Keratinocyte (primary cell): ENCODE results near the gene ENPP1. TPM values are rescaled to one million over a fixed set of nuclear protein-coding genes. Genes with fewer than 3 reads are reported as not detected.

Experiments used
- DNase-seq: peaks from one replicate; pipeline ENCODE4 v3.0.0-alpha.2; 2011; ENCODE audit warnings: low read depth, missing footprints, low spot score
- FAIRE-seq: peaks from 2 replicates; lab custom pipeline; 2011; peaks lifted over from hg19 to GRCh38; lab: Jason Lieb, UNC
- H2AFZ ChIP-seq: 2 replicates; pipeline ENCODE4 v1.6.0; 2012; ENCODE audit warnings: low read length, control low read depth, inconsistent platforms; ENCODE audit not compliant: control insufficient read depth
- H3K27ac ChIP-seq: 2 replicates; pipeline ENCODE4 v1.5.1; 2011; ENCODE audit warnings: low read length; ENCODE audit not compliant: control insufficient read depth, insufficient read depth
- H3K27me3 ChIP-seq: 3 replicates; pipeline ENCODE4 v1.6.0; 2011; ENCODE audit warnings: low read length; ENCODE audit not compliant: control insufficient read depth, insufficient read depth; ENCODE audit errors: extremely low read depth
- H3K36me3 ChIP-seq, 2 experiments: 2 replicates in 1 of 2; 3 replicates in 1 of 2; pipeline ENCODE4 v1.5.1; 2011; ENCODE audit warnings: low read length in 2 of 2, mild to moderate bottlenecking in 1 of 2; ENCODE audit not compliant: control insufficient read depth in 2 of 2, insufficient read depth in 2 of 2; ENCODE audit errors: extremely low read depth in 1 of 2
- H3K4me1 ChIP-seq: 3 replicates; pipeline ENCODE4 v1.5.1; 2011; ENCODE audit warnings: low read length; ENCODE audit not compliant: control insufficient read depth, insufficient read depth; ENCODE audit errors: extremely low read depth
- H3K4me2 ChIP-seq: 3 replicates; pipeline ENCODE4 v1.6.0; 2011; ENCODE audit warnings: low read depth, low read length; ENCODE audit not compliant: control insufficient read depth, insufficient read depth; ENCODE audit errors: extremely low read depth
- H3K4me3 ChIP-seq, 3 experiments: fragments of 200-600 bp in 1 of 3; sonication (generic) in 1 of 3; 2 replicates in 2 of 3; 3 replicates in 1 of 3; pipeline ENCODE4 v1.5.1; 2011 to 2016; ENCODE audit warnings: low read length in 3 of 3, mild to moderate bottlenecking in 3 of 3, control low read depth in 2 of 3, inconsistent platforms in 1 of 3, low read depth in 1 of 3, mixed read lengths in 1 of 3, mixed run types in 1 of 3, moderate library complexity in 1 of 3; ENCODE audit not compliant: control insufficient read depth in 2 of 3, insufficient read depth in 2 of 3; ENCODE audit errors: extremely low read depth in 1 of 3
- H3K79me2 ChIP-seq: 2 replicates; pipeline ENCODE4 v1.6.0; 2012; ENCODE audit warnings: low read length; ENCODE audit not compliant: control insufficient read depth, insufficient read depth
- H3K9ac ChIP-seq: 3 replicates; pipeline ENCODE4 v1.6.0; 2011; ENCODE audit warnings: low read length; ENCODE audit not compliant: control insufficient read depth, insufficient read depth; ENCODE audit errors: extremely low read depth
- H3K9me1 ChIP-seq: 3 replicates; pipeline ENCODE4 v1.6.0; 2011; ENCODE audit warnings: low read length; ENCODE audit not compliant: control insufficient read depth, insufficient read depth; ENCODE audit errors: extremely low read depth
- H3K9me3 ChIP-seq: 2 replicates; pipeline ENCODE4 v1.5.1; 2012; ENCODE audit warnings: low read depth, low read length; ENCODE audit not compliant: control insufficient read depth
- H4K20me1 ChIP-seq: 3 replicates; pipeline ENCODE4 v1.6.0; 2011; ENCODE audit warnings: low read length; ENCODE audit not compliant: control insufficient read depth, insufficient read depth; ENCODE audit errors: extremely low read depth
- EZH2 ChIP-seq: IDR thresholded peaks from one replicate; pipeline ENCODE4 v1.6.1; 2012; ENCODE audit warnings: inconsistent platforms, mild to moderate bottlenecking, low read length, moderate library complexity
- dilution Hi-C: fragments of 300-500 bp; cut with MboI; formaldehyde crosslinking; loops from one replicate; pipeline ENCODE4 v1.7.0; 2020; ENCODE audit warnings: low sequenced_read_pairs; ENCODE audit not compliant: extremely low pct_ligation_motif_present
- polyA plus RNA-seq, 5 experiments: library from polyadenylated mRNA; depleted of rRNA in 3 of 5; stranded (reverse) in 3 of 5; stranded (forward) in 1 of 5; unstranded in 1 of 5; fragments of >200 nt; gene quantifications; 1 replicate in 1 of 5; 2 replicates in 3 of 5; 3 replicates in 1 of 5; pipeline versions ENCODE4 v1.2.1 to v1.2.3, GENCODE V29; 2011 to 2012; ENCODE audit warnings: missing spikeins in 2 of 5, low read depth in 1 of 5, low replicate concordance in 1 of 5
- TF ChIP-seq, protein P1 (sequence below), 3 experiments: IDR thresholded peaks in 1 of 3; conservative IDR thresholded peaks in 1 of 3; optimal IDR thresholded peaks in 1 of 3; 2 replicates in 2 of 3; 3 replicates in 1 of 3; pipeline versions ENCODE3 to v1.5.1; 2011; ENCODE audit warnings: low read length in 3 of 3, mild to moderate bottlenecking in 3 of 3, moderate library complexity in 2 of 3, control low read depth in 1 of 3, inconsistent platforms in 1 of 3; ENCODE audit not compliant: insufficient read depth in 2 of 3; ENCODE audit errors: extremely low read depth in 1 of 3

The ENPP1 gene
- polyA plus RNA-seq, 1 donor (not counting 4 experiments of a cell fraction or from before 2014, with no cell fraction given), result 0.34 TPM

DNA sequence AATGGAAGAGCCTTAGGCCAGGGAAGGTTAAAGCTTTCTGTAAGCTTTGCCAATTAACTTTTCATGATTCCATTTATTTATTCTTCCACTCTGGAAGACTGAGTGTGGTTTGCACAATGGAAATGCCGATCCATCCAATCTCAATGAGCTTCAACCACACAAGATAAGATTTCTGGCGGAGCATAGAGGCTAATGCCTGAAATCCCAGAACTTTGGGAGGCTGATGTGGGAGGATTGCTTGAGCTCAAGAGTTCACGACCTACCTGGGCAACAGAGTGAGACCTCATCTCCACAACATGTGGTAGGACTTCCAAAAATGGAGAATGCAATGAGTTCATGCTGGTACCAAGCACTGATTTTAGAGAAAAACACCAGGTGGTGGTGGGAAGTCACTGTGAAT is 6.2 kb downstream of the ENPP1 start:
- FAIRE-seq, result no peak
- H3K79me2 ChIP-seq, result no peaks in the 10 kb centered on the region
- dilution Hi-C loops, result no loop called here
- H3K36me3 ChIP-seq, result no peaks in the 10 kb centered on the region
- DNase-seq, result no peak
- no peaks in the 10 kb centered on the region for H3K4me1 ChIP-seq
- peaks cover 2% of the 10 kb centered on the region for H3K27me3 ChIP-seq
- no peak overlapping the region for H3K4me3 ChIP-seq
- no peaks in the 10 kb centered on the region for H3K9me1 ChIP-seq
- no peak overlapping the region for H3K9ac ChIP-seq
- no peaks in the 10 kb centered on the region for H4K20me1 ChIP-seq
- TF ChIP-seq, protein P1, sequence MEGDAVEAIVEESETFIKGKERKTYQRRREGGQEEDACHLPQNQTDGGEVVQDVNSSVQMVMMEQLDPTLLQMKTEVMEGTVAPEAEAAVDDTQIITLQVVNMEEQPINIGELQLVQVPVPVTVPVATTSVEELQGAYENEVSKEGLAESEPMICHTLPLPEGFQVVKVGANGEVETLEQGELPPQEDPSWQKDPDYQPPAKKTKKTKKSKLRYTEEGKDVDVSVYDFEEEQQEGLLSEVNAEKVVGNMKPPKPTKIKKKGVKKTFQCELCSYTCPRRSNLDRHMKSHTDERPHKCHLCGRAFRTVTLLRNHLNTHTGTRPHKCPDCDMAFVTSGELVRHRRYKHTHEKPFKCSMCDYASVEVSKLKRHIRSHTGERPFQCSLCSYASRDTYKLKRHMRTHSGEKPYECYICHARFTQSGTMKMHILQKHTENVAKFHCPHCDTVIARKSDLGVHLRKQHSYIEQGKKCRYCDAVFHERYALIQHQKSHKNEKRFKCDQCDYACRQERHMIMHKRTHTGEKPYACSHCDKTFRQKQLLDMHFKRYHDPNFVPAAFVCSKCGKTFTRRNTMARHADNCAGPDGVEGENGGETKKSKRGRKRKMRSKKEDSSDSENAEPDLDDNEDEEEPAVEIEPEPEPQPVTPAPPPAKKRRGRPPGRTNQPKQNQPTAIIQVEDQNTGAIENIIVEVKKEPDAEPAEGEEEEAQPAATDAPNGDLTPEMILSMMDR (optimal IDR thresholded peaks at IDR 0.05 in 1 of 3, IDR thresholded peaks at IDR 0.05 in 1 of 3, conservative IDR thresholded peaks at IDR 0.05 in 1 of 3; ENCODE audit: extremely low read depth in 1 of 3, insufficient read depth in 2 of 3, low read length in 3 of 3), result no peak
- no peak for TF ChIP-seq EZH2
- H2AFZ ChIP-seq, result no peak overlapping the region
- H3K9me3 ChIP-seq, result no peaks in the 10 kb centered on the region
- H3K4me2 ChIP-seq, result no peak overlapping the region
- no peak overlapping the region for H3K27ac ChIP-seq

DNA sequence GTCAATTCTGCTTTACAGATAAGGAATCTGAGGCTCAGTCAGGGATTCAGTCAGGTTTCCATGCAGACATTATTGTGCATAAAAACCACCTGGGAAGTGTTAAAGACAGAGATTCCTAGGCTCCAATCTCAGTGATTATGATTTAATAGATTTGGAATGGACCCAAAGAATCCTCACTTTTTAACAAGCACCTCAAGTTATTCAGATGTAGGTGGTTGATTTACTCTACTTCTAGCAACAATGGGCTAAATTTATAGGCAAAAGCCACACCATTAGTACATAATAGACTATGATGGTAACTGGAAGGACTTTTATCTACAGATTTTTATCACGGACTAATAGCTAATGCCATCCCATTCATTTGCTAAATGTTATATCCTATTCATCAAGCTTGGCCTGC is 9.0 kb downstream of the ENPP1 start:
- Histone ChIP-seq H3K27ac (no peak overlapping the region), H3K4me3 (no peak overlapping the region), H3K9ac (no peak overlapping the region), H3K27me3 (peaks cover 3% of the 10 kb centered on the region), H3K4me2 (no peak overlapping the region), H3K79me2 (no peaks in the 10 kb centered on the region), H3K9me1 (no peaks in the 10 kb centered on the region), H3K36me3 (no peaks in the 10 kb centered on the region), H4K20me1 (no peaks in the 10 kb centered on the region), H3K4me1 (no peaks in the 10 kb centered on the region), H2AFZ (no peak overlapping the region), H3K9me3 (no peaks in the 10 kb centered on the region)
- DNase-seq (no peak), FAIRE-seq (no peak)
- dilution Hi-C loops, result no loop called here
- TF ChIP-seq EZH2, result no peak
- TF ChIP-seq, protein P1 (optimal IDR thresholded peaks at IDR 0.05 in 1 of 3, IDR thresholded peaks at IDR 0.05 in 1 of 3, conservative IDR thresholded peaks at IDR 0.05 in 1 of 3; ENCODE audit: extremely low read depth in 1 of 3, insufficient read depth in 2 of 3, low read length in 3 of 3), result no peak
